ENCODE measurements around the gene FBXW2. TPM values are rescaled to one million over a fixed set of nuclear protein-coding genes. Genes with fewer than 3 reads are reported as not detected.

FBXW2 gene
- total RNA-seq, 4 donors from 2014 or later, result 46.9 to 54.8 (median 50.1) TPM

DNA sequence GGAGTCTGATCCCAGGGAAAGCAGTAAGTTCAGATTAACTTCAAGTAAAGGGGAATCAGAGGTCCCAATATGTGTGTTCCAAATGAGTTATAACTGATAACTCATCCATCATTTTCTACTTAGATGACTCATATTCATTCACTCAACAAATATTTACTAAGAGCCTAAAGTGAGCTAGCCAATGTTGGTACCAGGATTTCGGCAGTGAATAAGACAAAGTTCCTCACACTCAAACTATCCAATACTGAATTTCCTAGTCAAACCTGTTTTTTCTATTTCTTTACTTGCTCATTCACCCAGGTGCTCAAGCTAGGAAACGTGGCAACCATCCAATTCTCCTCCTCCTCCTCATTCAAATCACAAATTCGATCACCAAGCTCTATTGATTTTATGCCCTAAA is 25.8 kb downstream of the FBXW2 start:
- peaks cover 22 to 40% of the 10 kb centered on the region in 2 donors for H3K36me3 ChIP-seq
- WGBS, 2 donors, result 38 to 42% methylated on average over 3 of the region's 3 CpGs
- intact Hi-C loops (cut with DNase I), result no loop called here

DNA sequence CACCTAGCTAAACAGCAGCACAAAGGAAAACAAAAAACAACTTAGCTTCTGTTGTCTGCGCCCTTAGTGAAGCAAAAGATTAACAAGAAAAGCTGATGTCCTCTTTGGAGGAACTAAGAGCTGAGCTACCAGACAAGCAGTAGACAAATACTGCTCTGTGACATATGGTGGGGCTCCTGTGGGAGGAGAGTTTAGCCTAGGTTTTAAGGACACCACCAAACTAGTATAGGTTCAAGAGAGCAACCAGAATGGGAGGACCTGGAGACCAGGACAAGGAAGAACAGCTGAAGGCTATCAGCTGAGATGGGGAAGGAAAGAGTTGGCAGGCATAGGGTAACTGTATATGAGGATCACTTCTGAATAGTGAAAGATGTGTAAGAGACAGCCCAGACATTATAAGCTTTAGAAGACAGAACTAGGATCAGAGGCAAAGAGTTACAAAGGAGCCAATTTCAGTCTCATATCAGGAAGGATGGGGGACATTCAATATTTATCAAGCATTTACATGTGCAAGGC is 27.2 kb downstream of the FBXW2 start:
- intact Hi-C loops (cut with DNase I), result no loop called here
- no peak for TF ChIP-seq POLR2A (IDR thresholded peaks at IDR 0.05)
- TF ChIP-seq, protein P1, sequence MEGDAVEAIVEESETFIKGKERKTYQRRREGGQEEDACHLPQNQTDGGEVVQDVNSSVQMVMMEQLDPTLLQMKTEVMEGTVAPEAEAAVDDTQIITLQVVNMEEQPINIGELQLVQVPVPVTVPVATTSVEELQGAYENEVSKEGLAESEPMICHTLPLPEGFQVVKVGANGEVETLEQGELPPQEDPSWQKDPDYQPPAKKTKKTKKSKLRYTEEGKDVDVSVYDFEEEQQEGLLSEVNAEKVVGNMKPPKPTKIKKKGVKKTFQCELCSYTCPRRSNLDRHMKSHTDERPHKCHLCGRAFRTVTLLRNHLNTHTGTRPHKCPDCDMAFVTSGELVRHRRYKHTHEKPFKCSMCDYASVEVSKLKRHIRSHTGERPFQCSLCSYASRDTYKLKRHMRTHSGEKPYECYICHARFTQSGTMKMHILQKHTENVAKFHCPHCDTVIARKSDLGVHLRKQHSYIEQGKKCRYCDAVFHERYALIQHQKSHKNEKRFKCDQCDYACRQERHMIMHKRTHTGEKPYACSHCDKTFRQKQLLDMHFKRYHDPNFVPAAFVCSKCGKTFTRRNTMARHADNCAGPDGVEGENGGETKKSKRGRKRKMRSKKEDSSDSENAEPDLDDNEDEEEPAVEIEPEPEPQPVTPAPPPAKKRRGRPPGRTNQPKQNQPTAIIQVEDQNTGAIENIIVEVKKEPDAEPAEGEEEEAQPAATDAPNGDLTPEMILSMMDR (IDR thresholded peaks at IDR 0.05), result no peak
- Histone ChIP-seq H3K9me3 (no peaks in the 10 kb centered on the region), H3K27ac (no peak overlapping the region), H3K27me3 (no peaks in the 10 kb centered on the region), H3K36me3 (peaks cover 18 to 39% of the 10 kb centered on the region in 2 donors), H3K4me1 (peaks cover 0 to 10% of the 10 kb centered on the region in 2 donors), H3K4me3 (replicated peaks in 1 of 3) (no peak overlapping the region)
- no peak for DNase-seq
- 95 to 100% methylated on average over 1 of the region's 1 CpG for WGBS, 2 donors

More for the DNA sequence above, 25.8 kb downstream of the FBXW2 start:
- no peaks in the 10 kb centered on the region for H3K27me3 ChIP-seq
- no peaks in the 10 kb centered on the region for H3K9me3 ChIP-seq
- no peak overlapping the region for H3K4me3 ChIP-seq (replicated peaks in 1 of 3)
- peaks cover 0 to 10% of the 10 kb centered on the region in 2 donors for H3K4me1 ChIP-seq
- TF ChIP-seq, protein P1 (IDR thresholded peaks at IDR 0.05), result no peak
- TF ChIP-seq POLR2A (IDR thresholded peaks at IDR 0.05), result no peak
- peak overlapping the region in 1 of 3 donors; percentile 14 for H3K27ac ChIP-seq
- DNase-seq, result peak; percentile 40 to 43

DNA sequence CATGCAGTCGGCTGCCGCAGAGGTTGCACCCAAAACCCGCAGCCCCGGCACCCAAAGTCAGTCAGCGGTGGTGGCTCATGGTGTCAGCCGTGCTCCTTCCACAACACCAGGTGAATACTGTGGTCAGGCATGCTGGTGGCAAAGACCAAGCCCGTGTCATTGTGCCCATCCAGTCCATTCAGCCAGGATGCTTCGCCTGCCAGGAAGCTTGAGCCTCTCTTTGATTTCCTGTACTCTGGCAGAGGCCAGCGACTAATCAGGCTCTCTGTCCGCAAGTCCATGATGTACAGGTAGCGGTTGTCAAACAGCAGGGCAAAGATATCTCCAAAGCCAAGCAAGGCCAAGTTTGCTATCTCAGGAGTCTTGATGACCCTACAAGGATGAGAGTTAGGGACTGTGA is 28.7 kb downstream of the FBXW2 start:
- WGBS, 2 donors, result 90 to 98% methylated on average over 10 to 11 of the region's 11 CpGs
- Histone ChIP-seq H3K4me1 (peaks cover 0 to 10% of the 10 kb centered on the region in 2 donors), H3K27ac (no peak overlapping the region), H3K4me3 (replicated peaks in 1 of 3) (no peak overlapping the region), H3K36me3 (peaks cover 13 to 26% of the 10 kb centered on the region in 2 donors), H3K27me3 (no peaks in the 10 kb centered on the region), H3K9me3 (no peaks in the 10 kb centered on the region)
- intact Hi-C loops (cut with DNase I), result no loop called here
- no peak for DNase-seq
- TF ChIP-seq, protein P1 (IDR thresholded peaks at IDR 0.05), result no peak
- TF ChIP-seq POLR2A (IDR thresholded peaks at IDR 0.05), result no peak

GRCh38 chr9:120761006-120761405 is 32.2 kb downstream of the FBXW2 start:
- WGBS, 2 donors, result 86 to 91% methylated on average over 2 of the region's 2 CpGs
- no peak for TF ChIP-seq POLR2A (IDR thresholded peaks at IDR 0.05)
- TF ChIP-seq, protein P1 (IDR thresholded peaks at IDR 0.05), result no peak
- peaks cover 8 to 20% of the 10 kb centered on the region in 2 donors for H3K4me1 ChIP-seq
- no peaks in the 10 kb centered on the region for H3K27me3 ChIP-seq
- H3K36me3 ChIP-seq, result peaks cover 12 to 13% of the 10 kb centered on the region in 2 donors
- intact Hi-C loops (cut with DNase I), result no loop called here
- no peak overlapping the region for H3K27ac ChIP-seq
- no peaks in the 10 kb centered on the region for H3K9me3 ChIP-seq
- no peak for DNase-seq
- H3K4me3 ChIP-seq (replicated peaks in 1 of 3), result no peak overlapping the region

GRCh38 chr9:120759755-120760400 is 33.3 kb downstream of the FBXW2 start:
- peaks cover 8 to 23% of the 10 kb centered on the region in 2 donors for H3K4me1 ChIP-seq
- no peaks in the 10 kb centered on the region for H3K9me3 ChIP-seq
- no peak overlapping the region for H3K27ac ChIP-seq
- intact Hi-C loops (cut with DNase I), result loop anchor here (5.0 kb wide), 2 partner anchors 177 to 302 kb away; no protein-coding TSS in a partner anchor
- no peak overlapping the region for H3K4me3 ChIP-seq (replicated peaks in 1 of 3)
- 93 to 95% methylated on average over 9 of the region's 9 CpGs for WGBS, 2 donors
- no peak for TF ChIP-seq POLR2A (IDR thresholded peaks at IDR 0.05)
- TF ChIP-seq, protein P1 (IDR thresholded peaks at IDR 0.05), result no peak
- no peak for DNase-seq
- peaks cover 10 to 13% of the 10 kb centered on the region in 2 donors for H3K36me3 ChIP-seq
- no peaks in the 10 kb centered on the region for H3K27me3 ChIP-seq
